ENCODE measurements around the gene RANBP3L.

GRCh38 chr5:36261186-36261585 lies 40.5 kb downstream of the RANBP3L start:
- TF ChIP-seq CTCF (IDR thresholded peaks at IDR 0.05) (no peak), POLR2A (IDR thresholded peaks at IDR 0.05) (no peak)
